Neutrophil (primary cell): ENCODE measurements around the gene KLK5.

Source experiments
- H3K27ac ChIP-seq: fragments of 200-600 bp; sonication (generic); 2 replicates; pipeline ENCODE4 v1.5.1; 2016; ENCODE audit warnings: mild to moderate bottlenecking, moderate library complexity
- H3K27me3 ChIP-seq: fragments of 200-600 bp; sonication (generic); 2 replicates; pipeline ENCODE4 v1.6.0; 2016; ENCODE audit warnings: mild to moderate bottlenecking
- H3K36me3 ChIP-seq: fragments of 200-600 bp; sonication (generic); 2 replicates; pipeline ENCODE4 v1.5.1; 2017
- H3K4me1 ChIP-seq, 2 experiments: fragments of 200-600 bp in 1 of 2; sonication (generic) in 1 of 2; 1 replicate in 1 of 2; 2 replicates in 1 of 2; pipeline versions ENCODE4 v1.5.1 to v1.6.1; 2013 to 2016; ENCODE audit warnings: low read depth in 1 of 2, low read length in 1 of 2, mild to moderate bottlenecking in 1 of 2, moderate library complexity in 1 of 2; ENCODE audit not compliant: control insufficient read depth in 1 of 2, insufficient read depth in 1 of 2
- H3K4me3 ChIP-seq, 2 experiments: fragments of 200-600 bp in 1 of 2; sonication (generic) in 1 of 2; 1 replicate in 1 of 2; 2 replicates in 1 of 2; pipeline ENCODE4 v1.5.1; 2013 to 2016; ENCODE audit warnings: low read depth in 1 of 2, low read length in 1 of 2, mild to moderate bottlenecking in 1 of 2, moderate library complexity in 1 of 2
- H3K9me3 ChIP-seq: fragments of 200-600 bp; sonication (generic); 2 replicates; pipeline ENCODE4 v1.5.1; 2016
- TF ChIP-seq, protein P1 (sequence below): fragments of 200-600 bp; sonication (generic); IDR thresholded peaks from 2 replicates; pipeline ENCODE4 v1.5.1; 2016; ENCODE audit warnings: antibody characterized with exemption

Gene KLK5

GRCh38 chr19:50894478-50895356, 58.1 kb downstream of the KLK5 start:
- peaks cover 32% of the 10 kb centered on the region for H3K27me3 ChIP-seq
- no peaks in the 10 kb centered on the region for H3K4me1 ChIP-seq
- TF ChIP-seq, protein P1, sequence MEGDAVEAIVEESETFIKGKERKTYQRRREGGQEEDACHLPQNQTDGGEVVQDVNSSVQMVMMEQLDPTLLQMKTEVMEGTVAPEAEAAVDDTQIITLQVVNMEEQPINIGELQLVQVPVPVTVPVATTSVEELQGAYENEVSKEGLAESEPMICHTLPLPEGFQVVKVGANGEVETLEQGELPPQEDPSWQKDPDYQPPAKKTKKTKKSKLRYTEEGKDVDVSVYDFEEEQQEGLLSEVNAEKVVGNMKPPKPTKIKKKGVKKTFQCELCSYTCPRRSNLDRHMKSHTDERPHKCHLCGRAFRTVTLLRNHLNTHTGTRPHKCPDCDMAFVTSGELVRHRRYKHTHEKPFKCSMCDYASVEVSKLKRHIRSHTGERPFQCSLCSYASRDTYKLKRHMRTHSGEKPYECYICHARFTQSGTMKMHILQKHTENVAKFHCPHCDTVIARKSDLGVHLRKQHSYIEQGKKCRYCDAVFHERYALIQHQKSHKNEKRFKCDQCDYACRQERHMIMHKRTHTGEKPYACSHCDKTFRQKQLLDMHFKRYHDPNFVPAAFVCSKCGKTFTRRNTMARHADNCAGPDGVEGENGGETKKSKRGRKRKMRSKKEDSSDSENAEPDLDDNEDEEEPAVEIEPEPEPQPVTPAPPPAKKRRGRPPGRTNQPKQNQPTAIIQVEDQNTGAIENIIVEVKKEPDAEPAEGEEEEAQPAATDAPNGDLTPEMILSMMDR: no peak
- H3K36me3 ChIP-seq: no peaks in the 10 kb centered on the region
- H3K4me3 ChIP-seq: no peak overlapping the region
- no peaks in the 10 kb centered on the region for H3K9me3 ChIP-seq
- H3K27ac ChIP-seq: no peak overlapping the region
